IMR-90 (cell line): Measurements from ENCODE around the gene TBCK. TPM values are rescaled to one million over a fixed set of nuclear protein-coding genes. Genes with fewer than 3 reads are reported as not detected.

Experiments
- ATAC-seq: fragments of 200-7000 bp; cut with Tn5 transposase; 2 replicates; pipeline ENCODE4 v1.9.1; 2020; ENCODE audit warnings: low read depth, mild to moderate bottlenecking, moderate library complexity
- BruUV-seq: library from RNA; stranded (reverse); fragments of 400-500 nt; replicated peaks from 2 replicates; lab custom pipeline; 2021; lab: Mats Ljungman, UMichigan
- CTCF ChIA-PET: fragments of 300-600 bp; formaldehyde crosslinking; extraction: SDS; loops from one replicate; lab custom pipeline; 2021; ENCODE audit warnings: antibody characterized with exemption; lab: Yijun Ruan, JAX
- POLR2A ChIA-PET: fragments of 300-600 bp; sonication (Branson Sonifier 250); formaldehyde crosslinking; loops from one replicate; lab custom pipeline; 2022; ENCODE audit warnings: antibody characterized with exemption; ENCODE audit not compliant: unreplicated experiment; lab: Charles Lee
- DNase-seq: peaks from one replicate; pipeline ENCODE4 v3.0.0; 2013
- H2AFZ ChIP-seq: replicated peaks from 2 replicates; pipeline ENCODE3; 2013; ENCODE audit warnings: low read length, mild to moderate bottlenecking; ENCODE audit not compliant: poor library complexity
- H2AK5ac ChIP-seq: 2 replicates; pipeline ENCODE4 v1.6.1; 2013; ENCODE audit warnings: low read depth, low read length, inconsistent platforms
- H2AK9ac ChIP-seq: replicated peaks from 2 replicates; pipeline ENCODE3; 2013; ENCODE audit warnings: mild to moderate bottlenecking, low read depth, low read length, moderate library complexity; ENCODE audit not compliant: poor library complexity
- H2BK120ac ChIP-seq: 2 replicates; pipeline ENCODE4 v1.6.1; 2013; ENCODE audit warnings: low read depth, low read length, inconsistent platforms
- H2BK15ac ChIP-seq: 3 replicates; pipeline ENCODE4 v1.6.1; 2013; ENCODE audit warnings: low read depth, low read length, inconsistent platforms
- H2BK20ac ChIP-seq: 2 replicates; pipeline ENCODE4 v1.6.1; 2013; ENCODE audit warnings: low read depth, mild to moderate bottlenecking, inconsistent platforms, low read length, moderate library complexity
- H2BK5ac ChIP-seq: 2 replicates; pipeline ENCODE4 v1.6.1; 2013; ENCODE audit warnings: mild to moderate bottlenecking, low read depth, low read length, inconsistent platforms; ENCODE audit not compliant: poor library complexity, severe bottlenecking
- H3K14ac ChIP-seq: replicated peaks from 2 replicates; pipeline ENCODE4 v1.6.1; 2013; ENCODE audit warnings: low read depth, low read length, inconsistent platforms
- H3K18ac ChIP-seq: 2 replicates; pipeline ENCODE4 v1.6.1; 2013; ENCODE audit warnings: low read depth, low read length, control low read depth
- H3K23ac ChIP-seq: 2 replicates; pipeline ENCODE4 v1.6.1; 2013; ENCODE audit warnings: low read depth, low read length, inconsistent platforms
- H3K27ac ChIP-seq: 2 replicates; pipeline ENCODE4 v1.5.1; 2013; ENCODE audit warnings: mild to moderate bottlenecking, control low read depth, low read length; ENCODE audit not compliant: insufficient read depth
- H3K27me3 ChIP-seq: 2 replicates; pipeline ENCODE4 v1.6.1; 2013; ENCODE audit warnings: low read length; ENCODE audit not compliant: control insufficient read depth, insufficient read depth
- H3K36me3 ChIP-seq: 2 replicates; pipeline ENCODE4 v1.6.1; 2013; ENCODE audit warnings: low read length, mixed read lengths; ENCODE audit not compliant: control insufficient read depth, insufficient read depth
- H3K4ac ChIP-seq: 2 replicates; pipeline ENCODE4 v1.6.1; 2013; ENCODE audit warnings: low read depth, low read length, inconsistent platforms
- H3K4me1 ChIP-seq: 2 replicates; pipeline ENCODE4 v1.6.1; 2013; ENCODE audit warnings: low read length, mixed read lengths; ENCODE audit not compliant: control insufficient read depth, insufficient read depth
- H3K4me2 ChIP-seq: 2 replicates; pipeline ENCODE4 v1.6.1; 2013; ENCODE audit warnings: low read depth, mild to moderate bottlenecking, control low read depth, low read length, moderate library complexity
- H3K4me3 ChIP-seq: 2 replicates; pipeline ENCODE4 v1.5.1; 2013; ENCODE audit warnings: low read depth, mild to moderate bottlenecking, control low read depth, low read length, moderate library complexity; ENCODE audit not compliant: insufficient read depth
- H3K56ac ChIP-seq: 2 replicates; pipeline ENCODE4 v1.6.1; 2013; ENCODE audit warnings: low read length, inconsistent platforms; ENCODE audit not compliant: insufficient read depth; ENCODE audit errors: extremely low read depth
- H3K79me1 ChIP-seq, 2 experiments: 2 replicates each; pipeline ENCODE4 v1.6.1; 2013; ENCODE audit warnings: low read length in 2 of 2, inconsistent platforms in 1 of 2, low read depth in 1 of 2
- H3K9ac ChIP-seq: 2 replicates; pipeline ENCODE4 v1.6.1; 2013; ENCODE audit warnings: low read depth, low read length, control low read depth
- H3K9me1 ChIP-seq: 2 replicates; pipeline ENCODE4 v1.6.1; 2013; ENCODE audit warnings: low read length, inconsistent platforms; ENCODE audit not compliant: insufficient read depth
- H3K9me3 ChIP-seq: 2 replicates; pipeline ENCODE4 v1.6.1; 2013; ENCODE audit warnings: low read length; ENCODE audit not compliant: control insufficient read depth, insufficient read depth
- H4K20me1 ChIP-seq: 2 replicates; pipeline ENCODE4 v1.6.1; 2013; ENCODE audit warnings: low read length, inconsistent platforms; ENCODE audit not compliant: insufficient read depth
- H4K5ac ChIP-seq: 2 replicates; pipeline ENCODE4 v1.6.1; 2013; ENCODE audit warnings: mild to moderate bottlenecking, low read depth, low read length, control low read depth
- H4K8ac ChIP-seq, 2 experiments: 2 replicates each; pipeline ENCODE4 v1.6.1; 2013; ENCODE audit warnings: low read depth in 2 of 2, low read length in 2 of 2, control low read depth in 1 of 2, inconsistent platforms in 1 of 2
- H4K91ac ChIP-seq: 2 replicates; pipeline ENCODE4 v1.6.1; 2013; ENCODE audit warnings: low read depth, low read length, inconsistent platforms; ENCODE audit not compliant: insufficient read depth
- CEBPB ChIP-seq: IDR thresholded peaks from 2 replicates; pipeline ENCODE4 v1.6.1; 2012; ENCODE audit warnings: low read depth, low read length, improper control_type of control experiment
- CHD1 ChIP-seq: IDR thresholded peaks from 2 replicates; pipeline ENCODE4 v1.6.1; 2012; ENCODE audit warnings: low read depth, low read length, improper control_type of control experiment
- CTCF ChIP-seq: conservative IDR thresholded peaks from 2 replicates; pipeline ENCODE4 v1.5.1; 2012; ENCODE audit warnings: mild to moderate bottlenecking, low read depth, low read length, improper control_type of control experiment
- ELK1 ChIP-seq: fragments of 150-350 bp; IDR thresholded peaks from 2 replicates; pipeline ENCODE4 v1.6.1; 2016; ENCODE audit warnings: low read depth, mild to moderate bottlenecking, low read length, moderate library complexity, borderline replicate concordance
- FOS ChIP-seq: fragments of 150-350 bp; IDR thresholded peaks from 2 replicates; pipeline ENCODE4 v1.6.1; 2016; ENCODE audit warnings: low read depth, low read length
- MAFK ChIP-seq: IDR thresholded peaks from 2 replicates; pipeline ENCODE4 v1.6.1; 2012; ENCODE audit warnings: low read depth, low read length, improper control_type of control experiment
- MAZ ChIP-seq: IDR thresholded peaks from 2 replicates; pipeline ENCODE4 v1.6.1; 2012; ENCODE audit warnings: low read depth, mild to moderate bottlenecking, low read length, improper control_type of control experiment, moderate library complexity, borderline replicate concordance
- MXI1 ChIP-seq: IDR thresholded peaks from 2 replicates; pipeline ENCODE4 v1.6.1; 2012; ENCODE audit warnings: low read depth, mild to moderate bottlenecking, low read length, moderate library complexity, borderline replicate concordance
- NFE2L2 ChIP-seq: fragments of 150-350 bp; IDR thresholded peaks from 2 replicates; pipeline ENCODE4 v1.6.1; 2016; ENCODE audit warnings: low read depth, mild to moderate bottlenecking, low read length
- POLR2A ChIP-seq: IDR thresholded peaks from 2 replicates; pipeline ENCODE4 v1.6.1; 2012; ENCODE audit warnings: mild to moderate bottlenecking, low read depth, low read length
- RAD21 ChIP-seq: IDR thresholded peaks from 2 replicates; pipeline ENCODE4 v1.6.1; 2012; ENCODE audit warnings: low read length, improper control_type of control experiment
- RCOR1 ChIP-seq: IDR thresholded peaks from 2 replicates; pipeline ENCODE4 v1.6.1; 2012; ENCODE audit warnings: mild to moderate bottlenecking, low read length, improper control_type of control experiment; ENCODE audit not compliant: insufficient replicate concordance
- RFX5 ChIP-seq: IDR thresholded peaks from 2 replicates; pipeline ENCODE4 v1.8.0; 2012; ENCODE audit warnings: low read depth, mild to moderate bottlenecking, low read length, moderate library complexity
- SMC3 ChIP-seq: fragments of 150-350 bp; IDR thresholded peaks from 2 replicates; pipeline ENCODE4 v1.6.1; 2016; ENCODE audit warnings: low read depth, mild to moderate bottlenecking, antibody characterized with exemption, low read length, moderate library complexity
- USF2 ChIP-seq: fragments of 150-350 bp; IDR thresholded peaks from 2 replicates; pipeline ENCODE4 v1.6.1; 2017; ENCODE audit warnings: mild to moderate bottlenecking, antibody characterized with exemption, low read length, low read depth
- dilution Hi-C: fragments of 300-500 bp; cut with HindIII; formaldehyde crosslinking; loops from one replicate; pipeline ENCODE4 v1.14.3; 2018; ENCODE audit warnings: low sequenced_read_pairs; ENCODE audit not compliant: unreplicated experiment
- in situ Hi-C: fragments of 300-500 bp; cut with MboI; formaldehyde crosslinking; loops from 3 replicates; pipeline ENCODE4 v1.14.3; 2019; ENCODE audit warnings: low sequenced_read_pairs, inconsistent platforms, mixed read lengths
- intact Hi-C: fragments of 100-400 bp; cut with micrococcal nuclease; formaldehyde crosslinking; loops from 2 replicates; pipeline ENCODE4 v1.10.0; 2022
- polyA plus RNA-seq, 3 experiments: library from polyadenylated mRNA; depleted of rRNA; stranded (reverse); fragments of >200 nt; gene quantifications; 2 replicates each; pipeline ENCODE4 v1.2.3, GENCODE V29; 2012; ENCODE audit warnings: low replicate concordance in 1 of 3
- total RNA-seq: library from RNA; depleted of rRNA; stranded (reverse); fragments of >200 nt; gene quantifications from 2 replicates; pipeline ENCODE4 v1.2.3, GENCODE V29; 2012

The TBCK gene
- total and polyA plus RNA-seq, 2 of the 4 experiments (the other 2 are of a cell fraction) = 10.7 to 29.9 TPM

- H2BK120ac ChIP-seq = no peak overlapping the region
- H2BK5ac ChIP-seq = no peak overlapping the region
- no peak overlapping the region for H3K14ac ChIP-seq
- BruUV-seq = no TSS peak
- H2AK5ac ChIP-seq = no peak overlapping the region
- H2AFZ ChIP-seq = no peak overlapping the region
- no peaks in the 10 kb centered on the region for H3K27me3 ChIP-seq
- ChIA-PET POLR2A (no interaction called here), CTCF (no interaction called here)
- H3K23ac ChIP-seq = no peak overlapping the region
- no peak overlapping the region for H3K56ac ChIP-seq
- no peak overlapping the region for H3K27ac ChIP-seq
- no peak overlapping the region for H3K18ac ChIP-seq
- intact Hi-C loops = no loop called here
- H2AK9ac ChIP-seq = no peak overlapping the region
- H3K4me2 ChIP-seq = no peak overlapping the region
- no peak overlapping the region for H2BK15ac ChIP-seq
- no peak for ATAC-seq
- H4K5ac ChIP-seq = no peak overlapping the region
- H3K9me1 ChIP-seq = no peaks in the 10 kb centered on the region
- no peak overlapping the region for H2BK20ac ChIP-seq
- in situ Hi-C loops = no loop called here
- no peak overlapping the region for H4K91ac ChIP-seq
- no peaks in the 10 kb centered on the region for H3K9me3 ChIP-seq
- no peak for DNase-seq
- H3K36me3 ChIP-seq = no peaks in the 10 kb centered on the region
- no peak overlapping the region for H3K4me3 ChIP-seq
- dilution Hi-C loops = no loop called here
- TF ChIP-seq CEBPB (no peak), USF2 (no peak), CTCF (no peak), MXI1 (no peak), SMC3 (no peak), POLR2A (no peak), ELK1 (no peak), RAD21 (no peak), CHD1 (no peak), MAZ (no peak), RCOR1 (no peak), FOS (no peak), RFX5 (no peak), NFE2L2 (no peak), MAFK (no peak)
- no peak overlapping the region for H3K4ac ChIP-seq
- H3K79me1 ChIP-seq = no peaks in the 10 kb centered on the region
- H3K9ac ChIP-seq = no peak overlapping the region
- H4K8ac ChIP-seq = no peak overlapping the region
- no peaks in the 10 kb centered on the region for H4K20me1 ChIP-seq
- no peaks in the 10 kb centered on the region for H3K4me1 ChIP-seq
These were observed 281.3 kb downstream of the TBCK start for GRCh38 chr4:106034751-106035150.
